ENCODE measurements around the gene TMEM243.

TMEM243 gene

DNA sequence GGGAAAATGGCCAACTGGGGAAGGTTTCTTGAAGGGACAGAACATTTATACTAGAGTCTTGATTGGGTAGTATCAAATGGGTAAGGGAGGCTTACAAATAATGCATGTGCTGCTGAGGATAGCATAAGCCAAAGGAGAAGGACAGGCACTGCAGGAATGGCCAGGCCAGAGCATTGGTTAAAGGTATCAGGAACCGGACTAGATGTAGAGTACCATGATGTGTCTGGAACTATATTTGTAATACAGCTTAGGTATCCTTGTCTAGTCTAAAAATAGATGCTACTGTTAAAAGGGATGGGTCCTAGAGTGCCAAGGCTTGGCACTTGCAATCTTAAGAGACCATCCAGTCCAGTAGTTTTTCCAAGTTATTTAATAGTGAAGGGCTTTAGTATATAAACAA, 20.3 kb downstream of the TMEM243 start:
- H3K27ac ChIP-seq, result no peak overlapping the region
- TF ChIP-seq, protein P1, sequence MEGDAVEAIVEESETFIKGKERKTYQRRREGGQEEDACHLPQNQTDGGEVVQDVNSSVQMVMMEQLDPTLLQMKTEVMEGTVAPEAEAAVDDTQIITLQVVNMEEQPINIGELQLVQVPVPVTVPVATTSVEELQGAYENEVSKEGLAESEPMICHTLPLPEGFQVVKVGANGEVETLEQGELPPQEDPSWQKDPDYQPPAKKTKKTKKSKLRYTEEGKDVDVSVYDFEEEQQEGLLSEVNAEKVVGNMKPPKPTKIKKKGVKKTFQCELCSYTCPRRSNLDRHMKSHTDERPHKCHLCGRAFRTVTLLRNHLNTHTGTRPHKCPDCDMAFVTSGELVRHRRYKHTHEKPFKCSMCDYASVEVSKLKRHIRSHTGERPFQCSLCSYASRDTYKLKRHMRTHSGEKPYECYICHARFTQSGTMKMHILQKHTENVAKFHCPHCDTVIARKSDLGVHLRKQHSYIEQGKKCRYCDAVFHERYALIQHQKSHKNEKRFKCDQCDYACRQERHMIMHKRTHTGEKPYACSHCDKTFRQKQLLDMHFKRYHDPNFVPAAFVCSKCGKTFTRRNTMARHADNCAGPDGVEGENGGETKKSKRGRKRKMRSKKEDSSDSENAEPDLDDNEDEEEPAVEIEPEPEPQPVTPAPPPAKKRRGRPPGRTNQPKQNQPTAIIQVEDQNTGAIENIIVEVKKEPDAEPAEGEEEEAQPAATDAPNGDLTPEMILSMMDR (IDR thresholded peaks at IDR 0.05), result no peak
- no peak for TF ChIP-seq ZFX (IDR thresholded peaks at IDR 0.05; ENCODE audit: borderline replicate concordance)

GRCh38 chr7:87193912-87194311, 25.6 kb downstream of the TMEM243 start:
- TF ChIP-seq, protein P1 (IDR thresholded peaks at IDR 0.05), result no peak
- no peak for TF ChIP-seq ZFX (IDR thresholded peaks at IDR 0.05; ENCODE audit: borderline replicate concordance)
- H3K27ac ChIP-seq, result no peak overlapping the region

GRCh38 chr7:87192784-87193487, 26.6 kb downstream of the TMEM243 start:
- no peak for TF ChIP-seq ZFX (IDR thresholded peaks at IDR 0.05; ENCODE audit: borderline replicate concordance)
- TF ChIP-seq, protein P1 (IDR thresholded peaks at IDR 0.05), result no peak
- H3K27ac ChIP-seq, result no peak overlapping the region

GRCh38 chr7:87190783-87191182, 28.7 kb downstream of the TMEM243 start:
- no peak overlapping the region for H3K27ac ChIP-seq
- TF ChIP-seq, protein P1 (IDR thresholded peaks at IDR 0.05), result no peak
- no peak for TF ChIP-seq ZFX (IDR thresholded peaks at IDR 0.05; ENCODE audit: borderline replicate concordance)

GRCh38 chr7:87188930-87189329, 30.6 kb downstream of the TMEM243 start:
- no peak overlapping the region for H3K27ac ChIP-seq
- no peak for TF ChIP-seq ZFX (IDR thresholded peaks at IDR 0.05; ENCODE audit: borderline replicate concordance)
- TF ChIP-seq, protein P1 (IDR thresholded peaks at IDR 0.05), result no peak

- TF ChIP-seq, protein P1 (IDR thresholded peaks at IDR 0.05), result no peak
- TF ChIP-seq ZFX (IDR thresholded peaks at IDR 0.05; ENCODE audit: borderline replicate concordance), result no peak
- no peak overlapping the region for H3K27ac ChIP-seq
Observed at GRCh38 chr7:87187120-87187519, 32.4 kb downstream of the TMEM243 start.

GRCh38 chr7:87179180-87179579, 40.4 kb downstream of the TMEM243 start:
- TF ChIP-seq, protein P1 (IDR thresholded peaks at IDR 0.05), result no peak
- TF ChIP-seq ZFX (IDR thresholded peaks at IDR 0.05; ENCODE audit: borderline replicate concordance), result no peak
- no peak overlapping the region for H3K27ac ChIP-seq
